ENCODE results near the gene ERO1A.

Gene ERO1A

GRCh38 chr14:52660832-52661231, 34.5 kb downstream of the ERO1A start:
- TF ChIP-seq CTCF (IDR thresholded peaks at IDR 0.05) = no peak

- TF ChIP-seq CTCF (IDR thresholded peaks at IDR 0.05) = no peak
These were observed 35.0 kb downstream of the ERO1A start for GRCh38 chr14:52660325-52660724.

- no peak for TF ChIP-seq CTCF (IDR thresholded peaks at IDR 0.05)
These were observed 38.5 kb downstream of the ERO1A start for GRCh38 chr14:52656905-52657304.

- no peak for TF ChIP-seq CTCF (IDR thresholded peaks at IDR 0.05)
These were observed 44.6 kb downstream of the ERO1A start for GRCh38 chr14:52650774-52651173.

GRCh38 chr14:52649511-52649910, 45.8 kb downstream of the ERO1A start:
- TF ChIP-seq CTCF (IDR thresholded peaks at IDR 0.05) = no peak

GRCh38 chr14:52641745-52642144, 53.6 kb downstream of the ERO1A start:
- TF ChIP-seq CTCF (IDR thresholded peaks at IDR 0.05) = no peak

GRCh38 chr14:52640137-52640536, 55.2 kb downstream of the ERO1A start:
- no peak for TF ChIP-seq CTCF (IDR thresholded peaks at IDR 0.05)

GRCh38 chr14:52619687-52620086, 75.7 kb downstream of the ERO1A start:
- TF ChIP-seq CTCF (IDR thresholded peaks at IDR 0.05) = no peak

Data from LNCAP (cell line).